Colonic mucosa (tissue), 4 donors: Measurements from ENCODE around the gene ATCAY. TPM values are rescaled to one million over a fixed set of nuclear protein-coding genes. Genes with fewer than 3 reads are reported as not detected.
"Not testable (repeated sequence)": the region's sequence is repeated elsewhere in the genome, so short reads cannot be mapped to it uniquely, and the experiment has no call there.

Experiments
- DNase-seq: peaks from one replicate; pipeline ENCODE4 v3.0.0-alpha.2; 2020
- H3K27ac ChIP-seq: fragments of 200-600 bp; one replicate; pipeline ENCODE4 v1.8.0; 2021
- H3K27me3 ChIP-seq: fragments of 200-600 bp; one replicate; pipeline ENCODE4 v1.8.0; 2021
- H3K36me3 ChIP-seq: fragments of 200-600 bp; one replicate; pipeline ENCODE4 v1.8.0; 2021
- H3K4me1 ChIP-seq: fragments of 200-600 bp; one replicate; pipeline ENCODE4 v1.8.0; 2021; ENCODE audit warnings: mild to moderate bottlenecking
- H3K4me3 ChIP-seq: fragments of 200-600 bp; one replicate; pipeline ENCODE4 v1.8.0; 2021
- H3K9ac ChIP-seq, 2 donors: one replicate each; pipeline ENCODE4 v1.7.0; 2013; ENCODE audit warnings: control low read depth in 2 of 2, low read depth in 2 of 2, low read length in 2 of 2
- H3K9me3 ChIP-seq: fragments of 200-600 bp; one replicate; pipeline ENCODE4 v1.8.0; 2021
- intact Hi-C: fragments of 100-400 bp; cut with DNase I; formaldehyde crosslinking; loops from one replicate; pipeline ENCODE4 v1.14.1; 2022
- total RNA-seq, 2 donors: library from RNA; stranded (reverse); fragmentation: NEBNext Ultra II Directional in 1 of 2; extraction: Animal tissue kit (Norgen Biotek cat#: 25700) in 1 of 2; gene quantifications; one replicate each; pipeline ENCODE4 v1.2.1, GENCODE V29; 2021
- TF ChIP-seq, protein P1 (sequence below): fragments of 200-600 bp; IDR thresholded peaks from one replicate; pipeline ENCODE4 v1.8.0; 2022; ENCODE audit warnings: antibody characterized with exemption, mild to moderate bottlenecking
- donor health status: healthy.
- donor health status: DM: no; HTN: no; CAD: no.
- donor health status: DM: no; HTN: no; CAD: no.

Gene ATCAY
- total RNA-seq, 2 donors from 2014 or later: 0.12 to 1.0 TPM

DNA sequence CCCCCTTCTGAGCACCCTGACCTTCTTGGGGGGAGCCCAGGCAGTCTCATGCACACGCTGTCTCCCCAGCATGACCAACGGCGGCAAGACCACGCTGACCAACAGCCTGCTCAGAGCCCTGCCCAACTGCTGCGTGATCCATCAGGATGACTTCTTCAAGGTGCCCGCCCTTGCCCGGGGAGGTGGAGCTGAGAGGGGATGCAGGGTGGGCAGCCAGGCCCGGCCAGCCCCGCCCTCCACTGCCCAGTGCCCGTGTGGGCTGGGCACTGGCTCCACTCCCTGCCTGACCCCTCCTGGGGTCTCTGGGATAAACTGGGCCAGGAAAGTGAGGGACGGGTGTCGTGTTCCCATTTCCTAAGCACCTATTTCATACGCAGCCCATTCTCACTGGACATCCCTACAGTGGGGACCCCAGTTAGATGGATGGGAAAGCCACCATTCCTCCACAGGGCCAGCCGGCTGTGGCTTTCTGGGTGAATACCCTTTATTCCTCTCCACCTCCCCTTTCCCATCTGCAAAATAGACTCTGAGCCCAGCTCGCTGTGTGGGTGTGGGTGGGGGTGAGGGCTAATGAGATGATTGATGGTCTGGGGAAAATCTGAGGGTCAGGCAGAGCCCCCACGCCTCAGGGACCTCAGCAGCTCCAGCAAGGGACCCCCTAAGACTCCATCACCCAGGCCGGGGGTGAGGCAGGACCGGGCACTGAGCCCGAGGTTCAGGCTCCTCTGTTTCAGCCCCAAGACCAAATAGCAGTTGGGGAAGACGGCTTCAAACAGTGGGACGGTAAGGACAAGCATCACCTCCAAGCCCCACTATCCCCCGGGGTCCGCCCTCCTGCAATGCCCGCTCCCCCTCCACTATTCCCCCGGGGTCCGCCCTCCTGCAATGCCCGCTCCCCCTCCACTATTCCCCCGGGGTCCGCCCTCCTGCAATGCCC, 56.3 kb downstream of the ATCAY start:
- no peaks in the 10 kb centered on the region for H3K9me3 ChIP-seq
- no peaks in the 10 kb centered on the region for H3K36me3 ChIP-seq
- intact Hi-C loops: no loop called here
- H3K4me3 ChIP-seq: no peak overlapping the region
- no peak overlapping the region for H3K9ac ChIP-seq
- H3K27me3 ChIP-seq: peaks cover 5% of the 10 kb centered on the region
- no peaks in the 10 kb centered on the region for H3K4me1 ChIP-seq
- TF ChIP-seq, protein P1, sequence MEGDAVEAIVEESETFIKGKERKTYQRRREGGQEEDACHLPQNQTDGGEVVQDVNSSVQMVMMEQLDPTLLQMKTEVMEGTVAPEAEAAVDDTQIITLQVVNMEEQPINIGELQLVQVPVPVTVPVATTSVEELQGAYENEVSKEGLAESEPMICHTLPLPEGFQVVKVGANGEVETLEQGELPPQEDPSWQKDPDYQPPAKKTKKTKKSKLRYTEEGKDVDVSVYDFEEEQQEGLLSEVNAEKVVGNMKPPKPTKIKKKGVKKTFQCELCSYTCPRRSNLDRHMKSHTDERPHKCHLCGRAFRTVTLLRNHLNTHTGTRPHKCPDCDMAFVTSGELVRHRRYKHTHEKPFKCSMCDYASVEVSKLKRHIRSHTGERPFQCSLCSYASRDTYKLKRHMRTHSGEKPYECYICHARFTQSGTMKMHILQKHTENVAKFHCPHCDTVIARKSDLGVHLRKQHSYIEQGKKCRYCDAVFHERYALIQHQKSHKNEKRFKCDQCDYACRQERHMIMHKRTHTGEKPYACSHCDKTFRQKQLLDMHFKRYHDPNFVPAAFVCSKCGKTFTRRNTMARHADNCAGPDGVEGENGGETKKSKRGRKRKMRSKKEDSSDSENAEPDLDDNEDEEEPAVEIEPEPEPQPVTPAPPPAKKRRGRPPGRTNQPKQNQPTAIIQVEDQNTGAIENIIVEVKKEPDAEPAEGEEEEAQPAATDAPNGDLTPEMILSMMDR: no peak
- no peak for DNase-seq
- no peak overlapping the region for H3K27ac ChIP-seq

DNA sequence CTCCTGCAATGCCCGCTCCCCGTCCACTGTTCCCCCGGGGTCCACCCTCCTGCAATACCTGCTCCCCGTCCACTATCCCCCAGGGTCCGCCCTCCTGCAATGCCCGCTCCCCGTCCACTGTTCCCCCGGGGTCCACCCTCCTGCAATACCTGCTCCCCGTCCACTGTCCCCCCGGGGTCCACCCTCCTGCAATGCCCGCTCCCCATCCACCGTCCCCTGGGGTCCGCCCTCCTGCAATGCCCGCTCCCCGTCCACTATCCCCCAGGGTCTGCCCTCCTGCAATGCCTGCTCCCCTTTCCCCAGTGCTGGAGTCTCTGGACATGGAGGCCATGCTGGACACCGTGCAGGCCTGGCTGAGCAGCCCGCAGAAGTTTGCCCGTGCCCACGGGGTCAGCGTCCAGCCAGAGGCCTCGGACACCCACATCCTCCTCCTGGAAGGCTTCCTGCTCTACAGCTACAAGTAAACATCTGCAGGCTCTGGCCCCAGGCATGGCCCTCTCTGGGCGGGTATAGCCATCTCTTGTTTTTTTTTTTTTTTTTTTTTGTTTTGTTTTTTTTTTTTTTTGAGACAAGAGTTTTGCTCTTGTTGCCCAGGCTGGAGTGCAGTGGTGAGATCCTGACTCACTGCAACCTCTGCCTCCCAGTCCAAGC, 57.9 kb downstream of the ATCAY start:
- H3K9ac ChIP-seq, H3K4me1 ChIP-seq, H3K9me3 ChIP-seq, H3K27me3 ChIP-seq, H3K36me3 ChIP-seq, H3K4me3 ChIP-seq, DNase-seq, intact Hi-C loops, H3K27ac ChIP-seq: not testable (repeated sequence)

DNA sequence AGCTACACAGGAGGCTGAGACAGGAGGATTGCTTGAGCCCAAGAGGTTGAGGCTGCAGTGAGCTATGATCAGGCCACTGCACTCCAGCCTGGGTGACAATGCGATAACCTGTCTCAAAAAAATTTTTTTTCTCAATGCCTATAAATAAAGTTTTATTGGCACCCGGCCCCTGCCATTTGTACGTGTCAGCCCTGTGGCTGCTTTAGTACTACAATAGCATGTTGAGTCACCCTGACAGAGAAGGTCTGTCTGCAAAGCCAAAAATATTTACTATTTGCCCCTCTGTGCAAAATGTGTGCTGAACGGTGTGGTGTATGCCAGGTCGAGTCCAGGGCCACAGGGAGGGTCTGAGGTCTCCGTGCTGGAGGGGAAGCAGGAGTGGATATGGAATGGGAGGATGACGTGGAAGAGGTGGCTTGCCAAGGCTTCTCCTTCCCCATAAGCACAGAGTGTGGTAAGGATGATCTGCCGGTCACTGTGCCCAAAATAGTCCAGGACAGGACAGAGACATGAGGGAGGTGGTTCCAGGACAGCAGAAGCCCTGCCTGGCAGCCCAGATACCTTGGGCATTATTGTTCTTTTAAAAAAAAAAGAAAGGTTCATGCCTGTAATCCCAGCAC, 62.4 kb downstream of the ATCAY start:
- no peak overlapping the region for H3K27ac ChIP-seq
- intact Hi-C loops: no loop called here
- DNase-seq: no peak
- H3K27me3 ChIP-seq: no peaks in the 10 kb centered on the region
- TF ChIP-seq, protein P1: no peak
- H3K36me3 ChIP-seq: no peaks in the 10 kb centered on the region
- H3K4me3 ChIP-seq: no peak overlapping the region
- H3K9me3 ChIP-seq: no peaks in the 10 kb centered on the region
- no peak overlapping the region for H3K9ac ChIP-seq
- no peaks in the 10 kb centered on the region for H3K4me1 ChIP-seq

DNA sequence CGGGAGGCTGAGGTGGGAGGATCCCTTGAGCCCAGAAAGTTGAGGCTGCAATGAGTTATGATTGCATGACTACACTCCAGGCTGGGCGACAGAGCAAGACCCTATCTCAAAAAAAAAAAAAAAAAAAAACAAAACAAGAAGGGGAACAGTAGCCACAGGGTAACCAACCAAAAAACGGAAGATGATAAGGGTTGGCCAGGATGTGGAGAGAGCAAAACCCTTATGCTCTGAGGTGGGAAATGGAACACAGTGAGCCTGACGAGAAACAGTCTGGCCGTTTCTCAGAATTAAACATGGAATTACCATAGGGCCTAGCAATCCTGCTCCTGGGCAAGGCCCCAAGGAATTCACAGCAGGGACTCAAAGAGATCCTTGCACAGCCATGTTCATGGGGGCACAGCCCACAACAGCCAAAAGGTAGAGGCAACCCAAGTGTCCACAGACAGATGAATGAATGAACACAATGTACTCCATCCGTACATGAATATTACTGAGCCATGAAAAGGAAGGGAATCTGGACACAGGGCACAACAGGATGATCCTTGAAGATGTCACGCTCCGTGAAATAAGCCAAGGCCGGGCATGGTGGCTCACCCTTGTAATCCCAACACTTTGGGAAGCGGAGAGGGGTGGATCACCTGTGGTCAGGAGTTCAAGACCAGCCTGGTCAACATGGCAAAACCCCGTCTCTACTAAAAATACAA, 63.7 kb downstream of the ATCAY start:
- H3K4me3 ChIP-seq: no peak overlapping the region
- H3K36me3 ChIP-seq: no peaks in the 10 kb centered on the region
- no peak overlapping the region for H3K9ac ChIP-seq
- TF ChIP-seq, protein P1: no peak
- no peaks in the 10 kb centered on the region for H3K4me1 ChIP-seq
- H3K27ac ChIP-seq: no peak overlapping the region
- intact Hi-C loops: no loop called here
- no peaks in the 10 kb centered on the region for H3K9me3 ChIP-seq
- DNase-seq: no peak
- H3K27me3 ChIP-seq: no peaks in the 10 kb centered on the region

- Histone ChIP-seq H3K36me3 (no peaks in the 10 kb centered on the region), H3K4me1 (no peaks in the 10 kb centered on the region), H3K9me3 (no peaks in the 10 kb centered on the region), H3K27ac (no peak overlapping the region), H3K4me3 (no peak overlapping the region), H3K9ac (no peak overlapping the region), H3K27me3 (no peaks in the 10 kb centered on the region)
- intact Hi-C loops: no loop called here
- TF ChIP-seq, protein P1: no peak
- no peak for DNase-seq
Measured at GRCh38 chr19:3945838-3946237, 65.4 kb downstream of the ATCAY start.

- H3K27me3 ChIP-seq, DNase-seq, intact Hi-C loops, H3K4me3 ChIP-seq, H3K36me3 ChIP-seq, H3K9me3 ChIP-seq, H3K4me1 ChIP-seq, H3K27ac ChIP-seq, H3K9ac ChIP-seq: not testable (repeated sequence)
Measured at GRCh38 chr19:3947316-3947933, 66.9 kb downstream of the ATCAY start.
